NCI-H82 (cell line): ENCODE data around the gene LSS.
"Not testable (repeated sequence)": the region's sequence is repeated elsewhere in the genome, so short reads cannot be mapped to it uniquely, and the experiment has no call there.

Experiments
- DNase-seq: peaks from one replicate; lab custom pipeline; 2025; lab: John Stamatoyannopoulos, UW

LSS gene

GRCh38 chr21:46205166-46205565 lies 23.4 kb downstream of the LSS start:
- no peak for DNase-seq

GRCh38 chr21:46203203-46203600 lies 25.4 kb downstream of the LSS start:
- DNase-seq: no peak

- DNase-seq: no peak
These were observed 25.9 kb downstream of the LSS start for GRCh38 chr21:46202592-46203202.

DNA sequence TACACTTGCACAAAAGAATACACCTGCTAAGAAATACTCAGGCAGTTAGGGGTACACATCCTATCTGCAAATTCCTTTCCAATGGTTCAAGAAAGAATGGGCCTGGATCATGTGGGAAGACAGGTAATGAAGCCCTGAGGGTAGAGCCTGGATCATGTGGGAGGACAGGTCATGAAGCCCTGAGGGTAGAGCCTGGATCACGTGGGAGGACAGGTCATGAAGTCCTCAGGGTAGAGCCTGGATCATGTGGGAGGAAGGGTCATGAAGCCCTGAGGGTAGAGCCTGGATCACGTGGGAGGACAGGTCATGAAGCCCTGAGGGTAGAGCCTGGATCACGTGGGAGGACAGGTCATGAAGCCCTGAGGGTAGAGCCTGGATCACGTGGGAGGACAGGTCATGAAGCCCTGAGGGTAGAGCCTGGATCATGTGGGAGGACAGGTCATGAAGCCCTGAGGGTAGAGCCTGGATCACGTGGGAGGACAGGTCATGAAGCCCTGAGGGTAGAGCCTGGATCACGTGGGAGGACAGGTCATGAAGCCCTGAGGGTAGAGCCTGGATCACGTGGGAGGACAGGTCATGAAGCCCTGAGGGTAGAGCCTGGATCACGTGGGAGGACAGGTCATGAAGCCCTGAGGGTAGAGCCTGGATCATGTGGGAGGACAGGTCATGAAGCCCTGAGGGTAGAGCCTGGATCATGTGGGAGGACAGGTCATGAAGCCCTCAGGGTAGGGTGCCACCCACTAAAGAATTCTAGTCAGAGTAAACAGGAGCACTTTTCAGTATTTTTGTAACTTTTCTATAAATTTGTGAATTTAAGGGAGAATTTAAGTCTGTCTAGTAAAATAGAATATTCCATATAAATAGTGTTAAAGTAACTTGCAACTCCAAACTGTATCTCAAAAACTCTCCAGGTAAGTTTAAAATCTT lies 27.4 kb downstream of the LSS start:
- not testable (repeated sequence) for DNase-seq

DNA sequence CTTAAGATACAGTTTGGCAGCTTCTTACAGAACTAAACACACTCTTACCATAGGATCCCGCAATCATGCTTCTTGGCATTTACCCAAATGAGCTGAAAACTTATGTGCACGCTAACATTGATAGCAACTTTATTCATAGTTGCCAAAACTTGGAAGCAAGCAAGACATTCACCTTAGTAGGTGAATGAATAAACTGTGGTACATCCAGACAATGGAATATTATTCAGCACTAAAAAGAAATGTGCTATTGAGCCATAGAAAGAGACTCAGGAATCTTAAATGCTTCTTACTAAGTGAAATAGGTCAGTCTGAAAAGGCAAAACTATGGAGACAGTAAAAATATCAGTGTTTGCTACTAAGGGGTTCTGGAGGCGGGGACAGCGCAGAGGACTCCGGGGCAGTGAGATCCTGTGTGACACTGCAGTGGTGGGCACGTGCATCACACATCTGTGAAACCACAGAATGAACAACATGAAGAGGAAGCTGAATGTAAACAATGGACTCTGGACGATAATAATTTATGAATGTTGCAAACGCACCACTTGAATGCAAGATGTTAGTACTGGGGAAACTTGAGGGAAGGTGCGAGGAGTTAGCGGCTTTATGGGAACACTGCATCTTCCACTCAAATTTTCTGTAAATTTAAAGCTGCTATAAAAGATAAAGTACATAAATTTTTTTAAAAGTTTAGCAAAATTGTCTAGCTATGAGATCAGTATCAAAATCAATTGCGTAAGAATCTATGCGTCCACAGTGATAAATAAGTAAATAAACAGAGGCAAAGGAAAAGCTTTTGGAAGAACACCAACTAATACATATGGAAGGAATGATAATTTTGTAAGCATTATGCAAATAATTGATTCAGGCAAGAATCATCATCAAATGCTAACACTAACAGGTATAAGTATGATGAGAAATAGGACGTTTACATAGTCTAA lies 28.9 kb downstream of the LSS start:
- DNase-seq: no peak

DNA sequence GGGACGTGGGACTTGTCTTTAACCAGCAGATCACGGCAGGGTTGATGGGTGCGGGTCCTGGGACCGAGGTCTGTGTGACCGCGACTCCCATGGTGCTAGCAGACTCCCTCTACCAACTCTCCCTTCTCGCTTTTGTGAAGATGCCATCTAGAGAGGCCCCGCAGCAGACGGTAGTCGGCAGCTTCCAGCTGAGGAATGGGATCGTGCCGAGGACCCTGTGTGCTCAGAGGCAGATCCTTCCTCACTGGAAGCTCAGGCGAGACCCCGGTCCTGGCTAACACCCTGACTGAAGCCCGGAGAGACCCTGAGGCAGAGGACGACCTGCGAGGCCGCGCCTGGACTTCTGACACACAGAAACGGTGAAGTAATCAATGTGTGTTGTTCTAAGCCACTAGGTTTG lies 31.8 kb downstream of the LSS start:
- no peak for DNase-seq

GRCh38 chr21:46195595-46196195 lies 32.9 kb downstream of the LSS start:
- no peak for DNase-seq

GRCh38 chr21:46194374-46195334 lies 33.9 kb downstream of the LSS start:
- no peak for DNase-seq

DNA sequence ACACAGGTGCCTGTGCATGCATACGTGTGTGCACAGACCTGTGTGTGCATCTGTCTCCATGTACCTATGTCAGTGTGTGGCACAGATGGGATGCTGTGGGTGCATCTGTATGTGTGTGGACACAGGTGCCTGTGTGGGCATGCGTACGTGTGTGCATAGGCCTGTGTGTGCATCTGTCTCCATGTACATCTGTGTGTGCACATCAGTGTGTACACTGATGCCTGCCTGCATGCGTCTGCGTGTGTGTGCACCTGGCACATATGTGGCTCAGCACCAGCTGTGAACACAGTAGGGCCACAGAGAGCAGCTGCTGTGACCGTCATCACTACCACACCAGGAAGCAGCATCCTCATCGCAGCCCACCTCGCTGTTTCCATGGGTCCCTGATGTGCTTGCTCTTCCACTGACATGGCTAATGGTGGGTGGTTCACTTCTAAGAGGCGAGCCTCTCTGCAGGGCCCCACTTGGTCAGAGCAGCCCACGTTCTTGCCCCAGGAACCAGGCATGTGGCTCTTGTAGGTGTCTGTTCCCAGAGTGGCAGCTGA lies 34.7 kb downstream of the LSS start:
- no peak for DNase-seq

DNA sequence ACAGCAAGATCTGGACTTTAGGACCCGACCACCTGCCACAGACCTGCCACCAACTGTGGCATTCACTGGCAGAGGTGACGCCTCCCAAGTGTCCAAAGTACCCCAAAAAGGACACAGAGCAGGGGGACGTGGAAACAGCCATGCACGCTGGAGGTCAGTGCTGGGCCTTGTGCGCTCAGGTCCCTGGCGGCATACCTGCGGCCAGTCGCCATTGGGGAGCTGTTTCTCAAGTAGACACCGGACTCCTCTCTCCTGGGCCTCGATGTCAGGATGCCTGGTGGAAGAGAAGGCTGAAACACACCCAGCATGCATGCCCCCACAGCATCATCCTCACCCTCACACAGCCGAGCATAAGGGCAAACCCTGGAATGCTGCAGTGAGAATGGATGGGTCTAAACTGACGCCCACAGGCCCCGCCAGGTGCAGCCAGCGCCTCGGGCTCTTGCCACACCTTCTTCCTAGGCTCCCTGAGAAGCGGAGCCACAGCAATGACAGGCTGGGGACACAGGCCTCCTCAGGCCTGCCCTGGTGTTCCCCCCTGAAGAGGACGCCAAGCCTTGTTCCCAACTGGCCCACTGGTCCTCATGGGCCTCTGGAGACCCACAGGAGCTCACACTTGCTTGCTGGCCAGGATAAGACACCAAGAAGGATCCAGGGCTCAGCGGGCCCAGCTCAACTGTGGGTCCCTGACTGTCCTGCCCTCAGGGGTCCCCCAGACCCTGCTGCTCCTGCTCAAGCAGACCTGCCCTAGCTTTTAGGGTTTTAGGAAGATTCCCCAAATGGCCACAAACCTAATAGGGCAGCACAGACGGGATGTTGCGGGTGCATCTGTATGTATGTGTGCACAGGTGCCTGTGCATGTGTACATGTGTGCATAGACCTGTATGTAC lies 36.6 kb downstream of the LSS start:
- no peak for DNase-seq

DNA sequence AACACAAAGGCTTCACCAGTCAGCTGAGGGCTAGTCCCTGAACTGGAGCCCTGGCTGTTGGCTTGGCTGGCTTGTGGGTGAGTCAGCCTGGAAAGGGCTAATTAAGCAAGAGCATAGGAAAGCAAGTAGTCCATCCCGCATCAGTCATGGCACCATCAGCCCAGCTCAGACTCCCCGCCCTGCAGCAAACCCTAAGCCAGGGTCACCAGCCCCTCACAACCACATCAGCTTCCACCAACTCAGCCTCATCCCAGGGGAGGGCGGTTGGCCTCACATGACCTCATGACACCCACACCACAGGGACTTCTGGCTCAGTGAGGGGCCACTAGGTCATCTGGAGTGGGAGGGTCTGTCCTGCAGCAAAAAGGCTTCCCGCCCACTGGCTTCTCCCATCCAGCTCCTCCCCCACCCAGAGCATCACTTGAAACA lies 37.3 kb downstream of the LSS start:
- no peak for DNase-seq

GRCh38 chr21:46190491-46191131 lies 38.0 kb downstream of the LSS start:
- no peak for DNase-seq

DNA sequence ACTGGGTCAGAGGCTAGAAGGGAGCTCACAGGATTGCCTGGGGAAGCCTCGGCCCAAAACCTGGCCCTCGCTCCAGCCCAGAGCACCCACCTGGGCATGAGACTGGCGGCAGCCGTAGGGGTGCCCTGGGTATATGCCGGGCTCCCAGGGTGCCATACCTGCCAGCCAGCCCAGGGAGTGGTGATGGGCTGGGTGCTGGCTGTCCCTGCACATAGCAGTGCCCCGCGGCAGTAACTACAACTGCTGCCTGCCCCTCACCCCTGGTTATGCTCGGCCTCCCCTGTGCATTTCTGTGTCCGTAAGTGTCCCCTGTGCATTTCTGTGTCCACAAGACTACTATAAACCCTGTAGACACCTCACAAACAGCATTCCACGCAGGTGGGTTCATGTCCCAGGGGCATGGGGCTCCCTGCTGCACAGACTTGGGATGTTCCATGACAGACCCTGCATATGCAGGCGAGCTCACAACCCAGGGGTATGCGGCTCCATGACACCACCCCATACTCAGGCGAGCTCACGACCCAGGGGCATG lies 38.5 kb downstream of the LSS start:
- DNase-seq: no peak

DNA sequence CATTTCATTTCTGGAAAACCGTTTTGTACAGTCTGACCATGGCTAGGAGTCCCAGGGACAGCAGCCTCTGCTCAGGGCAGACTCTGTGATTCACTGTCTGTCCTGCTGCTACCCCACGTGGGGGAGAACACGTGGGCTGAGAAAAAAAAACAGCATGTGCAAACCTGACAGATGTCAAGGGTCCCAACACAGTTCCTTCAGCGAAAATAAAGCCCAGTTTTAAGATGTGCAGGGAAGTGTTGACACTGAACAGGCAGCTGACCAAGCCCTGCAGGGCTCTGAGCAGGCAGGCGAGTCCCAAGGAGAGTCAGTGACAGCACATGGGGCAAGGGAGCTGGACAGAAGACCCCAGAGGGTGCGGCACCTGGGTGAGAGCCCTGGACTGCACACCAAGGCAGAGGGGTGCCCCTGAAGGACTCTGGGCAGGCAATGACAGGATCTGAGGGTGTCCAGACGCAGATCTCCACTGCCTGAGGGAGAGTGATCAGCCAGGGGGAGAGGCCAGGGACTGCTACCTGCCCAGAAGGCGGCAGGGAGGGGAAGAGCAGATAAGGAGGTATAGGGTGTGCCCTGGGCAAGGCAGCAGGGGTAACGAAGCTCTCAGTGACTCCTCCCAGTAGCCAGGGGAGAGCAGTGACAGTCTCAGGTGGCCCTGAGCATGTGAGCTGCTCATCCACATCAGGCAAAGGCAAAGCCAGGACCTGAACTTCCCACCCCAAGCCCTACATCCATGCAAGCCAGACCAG lies 39.2 kb downstream of the LSS start:
- DNase-seq: peak; percentile 56

- DNase-seq: peak; percentile 56
These were observed 40.1 kb downstream of the LSS start for GRCh38 chr21:46188226-46189212.

GRCh38 chr21:46187814-46188213 lies 40.8 kb downstream of the LSS start:
- no peak for DNase-seq

DNA sequence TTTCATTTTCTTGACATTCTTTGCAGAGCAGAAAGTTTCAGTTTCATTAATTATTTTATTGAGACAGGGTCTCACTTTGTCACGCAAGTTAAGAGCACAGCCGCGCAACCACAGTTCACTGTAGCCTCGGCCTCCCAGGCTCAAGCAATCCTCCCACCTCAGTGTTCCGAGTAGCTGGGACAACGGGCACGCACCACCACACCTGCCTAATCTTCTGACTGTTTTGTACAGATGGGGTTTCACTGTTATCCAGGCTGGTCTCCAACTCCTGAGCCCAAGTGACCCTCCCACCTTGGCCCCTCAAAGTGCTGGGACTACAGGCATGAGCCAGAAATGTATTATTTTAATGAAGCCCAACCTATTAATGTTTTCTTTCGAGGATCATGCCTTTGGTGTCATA lies 41.3 kb downstream of the LSS start:
- DNase-seq: no peak
